OCI-LY1 (cell line): ENCODE data around the gene HLA-F.
A peak's percentile ranks its signal among the peaks of the same experiment; 100 is the strongest.

Experiments
- H2AFZ ChIP-seq: fragments of 200-600 bp; sonication (generic), shearing (Covaris generic); 2 replicates; pipeline ENCODE4 v1.6.0; 2014; ENCODE audit warnings: antibody characterized with exemption, mild to moderate bottlenecking, low read length
- H3F3A ChIP-seq: fragments of 200-600 bp; sonication (generic), shearing (Covaris generic); 2 replicates; pipeline ENCODE4 v1.6.0; 2014; ENCODE audit warnings: mild to moderate bottlenecking, antibody characterized with exemption, low read length, moderate library complexity; ENCODE audit not compliant: insufficient read depth
- H3K27ac ChIP-seq: fragments of 200-600 bp; sonication (generic); 2 replicates; pipeline ENCODE4 v1.5.1; 2014; ENCODE audit warnings: low read length, mixed run types, mild to moderate bottlenecking, low read depth; ENCODE audit not compliant: poor library complexity, severe bottlenecking
- H3K27me3 ChIP-seq: fragments of 200-600 bp; sonication (generic); 2 replicates; pipeline ENCODE4 v1.6.0; 2014; ENCODE audit warnings: antibody characterized with exemption, mild to moderate bottlenecking, low read length, moderate library complexity; ENCODE audit not compliant: insufficient read depth
- H3K36me3 ChIP-seq: fragments of 200-600 bp; sonication (generic); 2 replicates; pipeline ENCODE4 v1.6.1; 2014; ENCODE audit warnings: mild to moderate bottlenecking, antibody characterized with exemption, low read length, moderate library complexity, mixed read lengths; ENCODE audit not compliant: insufficient read depth
- H3K4me1 ChIP-seq: fragments of 200-600 bp; sonication (generic); 2 replicates; pipeline ENCODE4 v1.5.1; 2014; ENCODE audit warnings: mild to moderate bottlenecking, low read length, moderate library complexity; ENCODE audit not compliant: insufficient read depth, severe bottlenecking
- H3K4me2 ChIP-seq: fragments of 200-600 bp; sonication (generic), shearing (Covaris generic); 2 replicates; pipeline ENCODE4 v1.6.1; 2014; ENCODE audit warnings: low read length
- H3K4me3 ChIP-seq: fragments of 200-600 bp; sonication (generic); 2 replicates; pipeline ENCODE4 v1.5.1; 2014; ENCODE audit warnings: low read length, low read depth, mild to moderate bottlenecking, mixed read lengths; ENCODE audit not compliant: poor library complexity, severe bottlenecking
- H3K79me2 ChIP-seq: fragments of 200-600 bp; shearing (Covaris generic); 2 replicates; pipeline ENCODE4 v1.6.1; 2016; ENCODE audit warnings: mixed run types, low read length, mixed read lengths; ENCODE audit not compliant: insufficient read depth
- H3K9ac ChIP-seq: fragments of 200-600 bp; sonication (generic), shearing (Covaris generic); 2 replicates; pipeline ENCODE4 v1.6.1; 2014; ENCODE audit warnings: mild to moderate bottlenecking, low read length, mixed read lengths
- H3K9me2 ChIP-seq: fragments of 200-600 bp; sonication (generic), shearing (Covaris generic); 2 replicates; pipeline ENCODE4 v1.6.1; 2014; ENCODE audit warnings: low read depth, mild to moderate bottlenecking, low read length, mixed read lengths
- H3K9me3 ChIP-seq: fragments of 200-600 bp; shearing (Covaris generic); 2 replicates; pipeline ENCODE4 v1.6.1; 2014; ENCODE audit warnings: low read length, mixed read lengths
- H4K20me1 ChIP-seq: fragments of 200-600 bp; sonication (generic), shearing (Covaris generic); 2 replicates; pipeline ENCODE4 v1.6.0; 2016; ENCODE audit warnings: mild to moderate bottlenecking, low read length; ENCODE audit not compliant: insufficient read depth
- EZH2 ChIP-seq: fragments of 200-600 bp; sonication (generic), shearing (Covaris generic); IDR thresholded peaks from 2 replicates; pipeline ENCODE4 v1.8.0; 2017; ENCODE audit warnings: borderline replicate concordance, mixed run types, mild to moderate bottlenecking, antibody characterized with exemption, low read length, moderate library complexity, mixed read lengths
- TF ChIP-seq, protein P1 (sequence below): fragments of 200-600 bp; sonication (generic), shearing (Covaris generic); IDR thresholded peaks from 2 replicates; pipeline ENCODE4 v1.5.1; 2017; ENCODE audit warnings: mild to moderate bottlenecking, antibody characterized with exemption, low read length, moderate library complexity, mixed read lengths

The HLA-F gene

DNA sequence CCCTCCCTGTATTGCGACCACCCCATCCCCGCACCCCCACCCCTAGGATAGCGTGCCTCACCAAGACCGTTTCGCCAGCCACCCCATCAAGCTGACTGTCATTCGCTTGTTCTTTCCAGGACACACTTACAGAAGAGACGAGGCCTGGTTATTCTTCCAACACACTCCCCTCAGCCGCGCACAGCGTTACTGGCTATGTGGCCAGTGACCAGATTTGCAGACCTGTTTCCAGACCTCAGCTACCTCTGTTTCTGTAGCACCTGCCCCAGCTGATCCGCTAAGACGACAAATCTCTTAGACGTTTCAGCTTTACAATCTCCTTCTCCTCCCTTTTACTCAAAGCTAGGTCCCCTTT lies 26.1 kb downstream of the HLA-F start:
- H2AFZ ChIP-seq = peak overlapping the region; percentile 57; the same call in 1 of the 2 replicates
- no peaks in the 10 kb centered on the region for H3F3A ChIP-seq
- no peaks in the 10 kb centered on the region for H3K27me3 ChIP-seq
- no peaks in the 10 kb centered on the region for H3K79me2 ChIP-seq
- H3K27ac ChIP-seq = peak overlapping the region; percentile 14
- H3K36me3 ChIP-seq = peaks cover 3% of the 10 kb centered on the region; the same call in 1 of the 2 replicates
- H3K9me3 ChIP-seq = no peaks in the 10 kb centered on the region
- no peak for TF ChIP-seq EZH2
- TF ChIP-seq, protein P1, sequence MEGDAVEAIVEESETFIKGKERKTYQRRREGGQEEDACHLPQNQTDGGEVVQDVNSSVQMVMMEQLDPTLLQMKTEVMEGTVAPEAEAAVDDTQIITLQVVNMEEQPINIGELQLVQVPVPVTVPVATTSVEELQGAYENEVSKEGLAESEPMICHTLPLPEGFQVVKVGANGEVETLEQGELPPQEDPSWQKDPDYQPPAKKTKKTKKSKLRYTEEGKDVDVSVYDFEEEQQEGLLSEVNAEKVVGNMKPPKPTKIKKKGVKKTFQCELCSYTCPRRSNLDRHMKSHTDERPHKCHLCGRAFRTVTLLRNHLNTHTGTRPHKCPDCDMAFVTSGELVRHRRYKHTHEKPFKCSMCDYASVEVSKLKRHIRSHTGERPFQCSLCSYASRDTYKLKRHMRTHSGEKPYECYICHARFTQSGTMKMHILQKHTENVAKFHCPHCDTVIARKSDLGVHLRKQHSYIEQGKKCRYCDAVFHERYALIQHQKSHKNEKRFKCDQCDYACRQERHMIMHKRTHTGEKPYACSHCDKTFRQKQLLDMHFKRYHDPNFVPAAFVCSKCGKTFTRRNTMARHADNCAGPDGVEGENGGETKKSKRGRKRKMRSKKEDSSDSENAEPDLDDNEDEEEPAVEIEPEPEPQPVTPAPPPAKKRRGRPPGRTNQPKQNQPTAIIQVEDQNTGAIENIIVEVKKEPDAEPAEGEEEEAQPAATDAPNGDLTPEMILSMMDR = no peak
- peak overlapping the region; percentile 71 for H3K9ac ChIP-seq
- H3K4me1 ChIP-seq = peaks cover 30% of the 10 kb centered on the region
- peak overlapping the region; percentile 78 for H3K4me3 ChIP-seq
- no peaks in the 10 kb centered on the region for H4K20me1 ChIP-seq
- H3K4me2 ChIP-seq = peak overlapping the region; percentile 78
- H3K9me2 ChIP-seq = no peaks in the 10 kb centered on the region

DNA sequence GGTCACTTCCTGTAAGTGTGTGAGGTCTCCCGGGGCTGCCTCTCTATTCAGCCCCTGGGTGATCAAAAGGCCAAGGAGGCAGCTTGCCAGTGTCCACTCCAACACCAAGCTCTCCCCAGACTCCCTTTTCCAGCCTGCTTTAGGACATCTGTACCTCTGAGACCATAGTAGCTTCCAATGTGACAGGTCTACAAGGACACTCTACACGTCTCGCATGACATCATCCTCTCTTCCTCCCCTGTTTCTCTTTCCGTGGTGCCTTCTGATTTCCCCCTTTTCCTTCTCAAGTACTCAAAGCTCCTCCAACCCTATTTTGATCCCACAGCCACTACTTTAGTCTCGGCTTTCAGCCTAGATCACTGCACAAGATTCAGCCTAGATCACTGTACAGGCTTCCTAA lies 26.4 kb downstream of the HLA-F start:
- Histone ChIP-seq H2AFZ (0 out of 2 replicates have a peak overlapping the region, but pooled peaks have one; percentile 57), H3K9ac (peak overlapping the region; percentile 71; the same call in 1 of the 2 replicates), H3K9me3 (no peaks in the 10 kb centered on the region), H3K4me1 (peaks cover 30% of the 10 kb centered on the region), H4K20me1 (no peaks in the 10 kb centered on the region), H3K4me3 (peak overlapping the region; percentile 78), H3K4me2 (peak overlapping the region; percentile 78), H3K36me3 (peaks cover 3% of the 10 kb centered on the region; the same call in 1 of the 2 replicates), H3K27ac (peak overlapping the region; percentile 14), H3K79me2 (no peaks in the 10 kb centered on the region), H3K27me3 (no peaks in the 10 kb centered on the region), H3K9me2 (no peaks in the 10 kb centered on the region), H3F3A (no peaks in the 10 kb centered on the region)
- TF ChIP-seq, protein P1 = no peak
- TF ChIP-seq EZH2 = no peak

DNA sequence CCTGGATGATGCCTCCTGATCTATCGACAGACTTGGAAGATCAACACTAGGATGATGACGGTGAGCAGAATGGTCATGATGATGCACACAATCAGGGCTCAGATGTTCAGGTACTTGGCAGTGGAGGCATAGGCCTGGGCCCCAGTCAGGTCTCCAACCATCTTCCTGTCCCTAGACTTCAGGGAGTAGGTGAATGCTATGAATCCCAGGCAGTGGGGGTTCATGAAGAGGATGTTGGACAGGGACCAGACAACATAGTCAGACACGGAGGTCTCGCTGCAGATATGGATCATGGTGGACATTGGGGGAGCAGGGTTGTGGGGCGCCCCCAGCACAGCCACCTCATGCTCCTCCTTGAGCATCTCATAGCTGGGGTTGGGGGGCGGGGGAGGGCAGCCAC lies 27.5 kb downstream of the HLA-F start:
- peaks cover 30% of the 10 kb centered on the region for H3K4me1 ChIP-seq
- H4K20me1 ChIP-seq = no peaks in the 10 kb centered on the region
- no peak for TF ChIP-seq EZH2
- TF ChIP-seq, protein P1 = no peak
- H3K27ac ChIP-seq = no peak overlapping the region
- no peak overlapping the region for H3K4me3 ChIP-seq
- H3K27me3 ChIP-seq = no peaks in the 10 kb centered on the region
- H2AFZ ChIP-seq = no peak overlapping the region
- H3K4me2 ChIP-seq = no peak overlapping the region
- H3K79me2 ChIP-seq = no peaks in the 10 kb centered on the region
- no peaks in the 10 kb centered on the region for H3K9me3 ChIP-seq
- peaks cover 3% of the 10 kb centered on the region; the same call in 1 of the 2 replicates for H3K36me3 ChIP-seq
- no peak overlapping the region for H3K9ac ChIP-seq
- no peaks in the 10 kb centered on the region; the same call in 1 of the 2 replicates for H3F3A ChIP-seq
- H3K9me2 ChIP-seq = no peaks in the 10 kb centered on the region
